Bronchus fibroblast of lung (primary cell): Measurements from ENCODE around the gene ST8SIA1. TPM values are rescaled to one million over a fixed set of nuclear protein-coding genes. Genes with fewer than 3 reads are reported as not detected.

Experiments used
- total RNA-seq: library from RNA; depleted of rRNA; stranded (reverse); fragments of >200 nt; gene quantifications from 2 replicates; pipeline ENCODE4 v1.2.3, GENCODE V29; 2015

Gene ST8SIA1, protein sequence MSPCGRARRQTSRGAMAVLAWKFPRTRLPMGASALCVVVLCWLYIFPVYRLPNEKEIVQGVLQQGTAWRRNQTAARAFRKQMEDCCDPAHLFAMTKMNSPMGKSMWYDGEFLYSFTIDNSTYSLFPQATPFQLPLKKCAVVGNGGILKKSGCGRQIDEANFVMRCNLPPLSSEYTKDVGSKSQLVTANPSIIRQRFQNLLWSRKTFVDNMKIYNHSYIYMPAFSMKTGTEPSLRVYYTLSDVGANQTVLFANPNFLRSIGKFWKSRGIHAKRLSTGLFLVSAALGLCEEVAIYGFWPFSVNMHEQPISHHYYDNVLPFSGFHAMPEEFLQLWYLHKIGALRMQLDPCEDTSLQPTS
- total RNA-seq: 0.89 and 1.5 TPM in 2 replicates

DNA sequence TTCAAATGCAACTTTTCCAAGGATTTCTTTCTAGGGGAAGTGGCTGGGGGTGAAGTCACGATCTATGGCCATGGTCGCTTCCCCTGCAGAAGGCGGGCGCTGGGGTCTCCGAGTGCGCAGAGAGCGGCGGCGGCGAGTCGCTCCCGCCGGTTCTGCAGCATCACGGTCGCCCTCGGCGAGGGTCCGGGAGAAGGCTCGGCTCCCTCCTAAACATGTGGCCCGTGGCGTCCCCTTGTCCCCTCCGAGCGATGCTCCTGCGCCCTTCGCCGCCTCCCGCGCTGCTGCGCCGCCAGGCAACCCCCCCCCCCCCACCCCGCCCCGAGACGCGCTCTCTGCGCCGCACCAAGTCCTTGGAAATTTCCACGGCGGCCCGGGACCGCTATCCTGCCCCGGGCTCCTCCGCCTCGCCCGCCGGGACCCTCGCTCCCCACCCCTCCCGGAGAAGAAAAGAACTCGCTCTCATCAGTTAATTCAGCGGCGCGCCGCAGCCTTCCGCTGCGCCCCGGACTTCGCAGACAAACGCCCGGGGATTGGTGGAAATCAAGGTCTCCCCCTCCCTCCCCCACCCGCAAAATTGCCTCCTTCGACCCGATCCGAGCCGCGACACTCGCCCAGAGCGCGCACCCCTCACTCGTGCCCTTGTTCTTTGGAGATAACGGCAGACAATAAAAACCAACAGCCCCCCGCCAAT lies at the start of gene ST8SIA1:
ST8SIA1 (minus strand) TSS at position 298 of the 691 bp plus-strand sequence. CDS start 475 bp downstream, outside the sequence.

Other genes starting within 250 kb of the ST8SIA1 start
- 15.0 TPM in 2 replicates for gene C2CD5, start 209.8 kb upstream of the ST8SIA1 start, total RNA-seq